NB4 (cell line): ENCODE measurements around the gene MRPS31.

Source experiments
- DNase-seq: peaks from one replicate; pipeline ENCODE4 v3.0.0; 2010; ENCODE audit warnings: low read depth
- H3K4me3 ChIP-seq: one replicate; pipeline ENCODE4 v1.5.1; 2011; ENCODE audit warnings: mild to moderate bottlenecking, low read depth, low read length, moderate library complexity
- CTCF ChIP-seq: IDR thresholded peaks from one replicate; pipeline ENCODE4 v1.5.1; 2012; ENCODE audit warnings: low read depth, low read length
- MAX ChIP-seq: IDR thresholded peaks from 2 replicates; pipeline ENCODE4 v1.6.1; 2011; ENCODE audit warnings: low read depth, low read length
- MYC ChIP-seq: IDR thresholded peaks from 2 replicates; pipeline ENCODE4 v1.6.1; 2011; ENCODE audit warnings: low read depth, low read length
- POLR2A ChIP-seq: IDR thresholded peaks from 2 replicates; pipeline ENCODE4 v1.6.1; 2011; ENCODE audit warnings: mild to moderate bottlenecking; ENCODE audit not compliant: insufficient read length; ENCODE audit errors: extremely low read depth

MRPS31 gene

GRCh38 chr13:40801255-40802217, 30.5 kb upstream of the MRPS31 start:
- TF ChIP-seq CTCF (no peak), MYC (no peak), MAX (no peak), POLR2A (no peak)
- DNase-seq: no peak
- H3K4me3 ChIP-seq: no peak overlapping the region

GRCh38 chr13:40800559-40800958, 29.6 kb upstream of the MRPS31 start:
- no peak for DNase-seq
- no peak for TF ChIP-seq MAX
- no peak for TF ChIP-seq CTCF
- TF ChIP-seq POLR2A: no peak
- no peak for TF ChIP-seq MYC
- H3K4me3 ChIP-seq: no peak overlapping the region

GRCh38 chr13:40799508-40799907, 28.5 kb upstream of the MRPS31 start:
- no peak overlapping the region for H3K4me3 ChIP-seq
- no peak for TF ChIP-seq POLR2A
- TF ChIP-seq MYC: no peak
- no peak for TF ChIP-seq CTCF
- no peak for TF ChIP-seq MAX
- DNase-seq: no peak

- TF ChIP-seq CTCF (no peak), MYC (no peak), POLR2A (no peak), MAX (no peak)
- DNase-seq: peak; percentile 70
- H3K4me3 ChIP-seq: no peak overlapping the region
These were observed 27.4 kb upstream of the MRPS31 start for GRCh38 chr13:40798380-40798779.

GRCh38 chr13:40796649-40797048, 25.7 kb upstream of the MRPS31 start:
- H3K4me3 ChIP-seq: no peak overlapping the region
- TF ChIP-seq MAX (no peak), CTCF (no peak), MYC (no peak), POLR2A (no peak)
- no peak for DNase-seq
